GM12864 (cell line): Measurements from ENCODE around the gene RAMAC.

ENCODE experiments used
- DNase-seq: peaks from one replicate; pipeline ENCODE4 v3.0.0-alpha.2; 2011; ENCODE audit warnings: low read depth
- H3K4me3 ChIP-seq: 2 replicates; pipeline ENCODE4 v1.5.1; 2011; ENCODE audit warnings: mild to moderate bottlenecking, low read depth, low read length, control low read depth
- CTCF ChIP-seq: IDR thresholded peaks from 2 replicates; pipeline ENCODE4 v1.5.1; 2011; ENCODE audit warnings: low read depth, mild to moderate bottlenecking, moderate library complexity, low read length, control low read depth, inconsistent platforms; ENCODE audit errors: missing control alignments

Gene RAMAC

DNA sequence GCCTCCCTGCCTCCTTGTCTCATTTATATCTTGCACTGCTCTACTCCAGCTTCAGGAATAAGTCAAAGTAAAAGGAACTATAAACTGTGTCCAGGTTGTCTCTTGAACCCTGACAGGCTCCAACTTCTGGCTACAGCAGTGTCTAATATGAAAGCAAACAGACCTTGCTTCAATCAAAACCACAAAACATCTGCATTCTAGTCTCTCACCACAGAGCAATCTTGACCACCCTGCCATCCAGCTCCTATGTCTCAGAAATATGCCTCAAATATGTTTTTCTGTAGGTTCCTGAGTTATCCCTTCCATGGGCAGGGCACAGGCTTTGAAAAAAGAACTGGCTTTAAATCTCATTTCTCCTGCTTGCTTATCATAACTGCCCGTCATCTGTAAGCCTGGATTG, 13.0 kb upstream of the RAMAC start:
- DNase-seq: no peak
- no peak for TF ChIP-seq CTCF
- H3K4me3 ChIP-seq: no peak overlapping the region

- H3K4me3 ChIP-seq: no peak overlapping the region
- no peak for DNase-seq
- no peak for TF ChIP-seq CTCF
Observed at GRCh38 chr15:82977076-82977475, 8.9 kb upstream of the RAMAC start.

- H3K4me3 ChIP-seq: no peak overlapping the region
- DNase-seq: no peak
- no peak for TF ChIP-seq CTCF
Observed at GRCh38 chr15:82978438-82978837, 7.6 kb upstream of the RAMAC start.

GRCh38 chr15:82979726-82980125, 6.3 kb upstream of the RAMAC start:
- no peak for DNase-seq
- TF ChIP-seq CTCF: no peak
- no peak overlapping the region for H3K4me3 ChIP-seq

DNA sequence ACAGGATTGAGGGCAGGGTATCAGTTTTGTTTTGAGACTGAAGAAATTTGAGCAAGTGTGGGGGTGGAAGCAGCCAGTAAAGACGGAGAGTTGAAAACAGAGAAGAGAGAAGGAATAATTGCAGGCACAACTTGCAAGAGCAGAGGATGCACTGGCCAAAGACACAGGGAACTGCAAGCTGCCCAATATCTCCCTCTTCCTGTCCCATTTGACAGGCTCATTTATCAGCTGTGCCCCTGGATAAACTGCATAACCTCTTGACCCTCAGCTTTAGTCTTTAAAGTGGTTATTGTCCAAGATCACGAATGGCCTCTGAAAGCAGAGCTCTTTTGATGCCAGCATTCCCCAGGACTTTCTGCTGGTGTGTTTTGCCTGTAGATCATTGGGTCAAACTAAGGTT, 5.0 kb upstream of the RAMAC start:
- no peak overlapping the region for H3K4me3 ChIP-seq
- TF ChIP-seq CTCF: no peak
- DNase-seq: no peak

- no peak for TF ChIP-seq CTCF
- H3K4me3 ChIP-seq: peak overlapping the region; percentile 78
- no peak for DNase-seq
Observed at GRCh38 chr15:82986442-82986780, 401 bp downstream of the RAMAC start.

GRCh38 chr15:82992436-82992998, 6.5 kb downstream of the RAMAC start:
- TF ChIP-seq CTCF: no peak
- no peak overlapping the region for H3K4me3 ChIP-seq
- no peak for DNase-seq
